Keratinocyte (primary cell): Measurements from ENCODE around the gene SMG1.

Experiments used
- EZH2 ChIP-seq: IDR thresholded peaks from one replicate; pipeline ENCODE4 v1.6.1; 2012; ENCODE audit warnings: inconsistent platforms, mild to moderate bottlenecking, low read length, moderate library complexity
- TF ChIP-seq, protein P1 (sequence below), 3 experiments: IDR thresholded peaks in 1 of 3; conservative IDR thresholded peaks in 1 of 3; optimal IDR thresholded peaks in 1 of 3; 2 replicates in 2 of 3; 3 replicates in 1 of 3; pipeline versions ENCODE3 to v1.5.1; 2011; ENCODE audit warnings: low read length in 3 of 3, mild to moderate bottlenecking in 3 of 3, moderate library complexity in 2 of 3, control low read depth in 1 of 3, inconsistent platforms in 1 of 3; ENCODE audit not compliant: insufficient read depth in 2 of 3; ENCODE audit errors: extremely low read depth in 1 of 3

DNA sequence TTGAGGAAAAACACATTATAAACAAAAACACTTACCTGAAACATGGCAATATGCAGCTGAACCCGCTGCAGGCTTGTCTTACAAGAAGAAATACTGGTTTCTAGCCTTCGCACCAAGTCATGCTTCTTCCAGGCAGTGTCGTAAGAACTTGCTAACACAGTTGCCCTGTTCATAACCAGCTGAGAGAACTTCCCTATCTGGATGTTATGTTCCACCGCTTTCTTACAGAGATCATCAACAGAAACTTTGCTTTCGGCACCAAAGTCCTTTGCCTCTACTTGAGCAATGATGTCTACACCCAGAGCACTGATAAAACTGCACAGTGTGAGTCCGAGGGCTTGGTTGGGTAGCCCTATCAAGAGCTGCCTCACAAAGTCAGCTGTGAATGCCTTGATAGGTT, 97.0 kb downstream of the SMG1 start:
- no peak for TF ChIP-seq EZH2
- TF ChIP-seq, protein P1, sequence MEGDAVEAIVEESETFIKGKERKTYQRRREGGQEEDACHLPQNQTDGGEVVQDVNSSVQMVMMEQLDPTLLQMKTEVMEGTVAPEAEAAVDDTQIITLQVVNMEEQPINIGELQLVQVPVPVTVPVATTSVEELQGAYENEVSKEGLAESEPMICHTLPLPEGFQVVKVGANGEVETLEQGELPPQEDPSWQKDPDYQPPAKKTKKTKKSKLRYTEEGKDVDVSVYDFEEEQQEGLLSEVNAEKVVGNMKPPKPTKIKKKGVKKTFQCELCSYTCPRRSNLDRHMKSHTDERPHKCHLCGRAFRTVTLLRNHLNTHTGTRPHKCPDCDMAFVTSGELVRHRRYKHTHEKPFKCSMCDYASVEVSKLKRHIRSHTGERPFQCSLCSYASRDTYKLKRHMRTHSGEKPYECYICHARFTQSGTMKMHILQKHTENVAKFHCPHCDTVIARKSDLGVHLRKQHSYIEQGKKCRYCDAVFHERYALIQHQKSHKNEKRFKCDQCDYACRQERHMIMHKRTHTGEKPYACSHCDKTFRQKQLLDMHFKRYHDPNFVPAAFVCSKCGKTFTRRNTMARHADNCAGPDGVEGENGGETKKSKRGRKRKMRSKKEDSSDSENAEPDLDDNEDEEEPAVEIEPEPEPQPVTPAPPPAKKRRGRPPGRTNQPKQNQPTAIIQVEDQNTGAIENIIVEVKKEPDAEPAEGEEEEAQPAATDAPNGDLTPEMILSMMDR (optimal IDR thresholded peaks at IDR 0.05 in 1 of 3, IDR thresholded peaks at IDR 0.05 in 1 of 3, conservative IDR thresholded peaks at IDR 0.05 in 1 of 3; ENCODE audit: extremely low read depth in 1 of 3, insufficient read depth in 2 of 3, low read length in 3 of 3), result no peak
